A549 treated with RU486 at 1 μM for 4 hours (cell line): Measurements from ENCODE around the gene PP2D1. TPM values are rescaled to one million over a fixed set of nuclear protein-coding genes. Genes with fewer than 3 reads are reported as not detected.

Source experiments
- total RNA-seq: library from RNA; stranded (reverse); fragments of 200-300 nt; extraction: Qiagen RNA extraction; gene quantifications from 5 replicates; pipeline ENCODE4 v1.2.3, GENCODE V29; 2022; ENCODE audit warnings: low read depth

Gene PP2D1
- not detected in 5 replicates for total RNA-seq

DNA sequence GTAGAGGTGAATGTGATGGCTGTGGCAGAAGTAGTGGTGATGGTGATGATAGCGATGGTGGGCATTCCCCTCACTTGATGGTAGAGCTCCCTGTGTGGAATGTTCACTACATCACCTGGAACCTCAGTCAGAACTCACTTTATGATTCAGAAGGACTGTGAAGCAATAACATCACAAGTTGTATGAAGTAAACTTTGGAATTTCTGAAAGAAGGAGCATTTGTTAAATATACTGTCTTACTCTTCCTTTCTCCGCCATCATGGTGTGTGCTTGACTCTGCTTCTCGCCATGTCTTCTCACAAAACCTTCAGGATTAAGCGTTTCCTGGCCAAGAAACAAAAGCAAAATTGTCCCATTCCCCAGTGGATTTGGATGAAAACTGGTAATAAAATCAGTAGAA is at the start of gene PP2D1:
TSS of gene PP2D1 (minus strand) at position 101 of the 400 bp plus-strand sequence. CDS start 192 bp downstream, outside the sequence.

DNA sequence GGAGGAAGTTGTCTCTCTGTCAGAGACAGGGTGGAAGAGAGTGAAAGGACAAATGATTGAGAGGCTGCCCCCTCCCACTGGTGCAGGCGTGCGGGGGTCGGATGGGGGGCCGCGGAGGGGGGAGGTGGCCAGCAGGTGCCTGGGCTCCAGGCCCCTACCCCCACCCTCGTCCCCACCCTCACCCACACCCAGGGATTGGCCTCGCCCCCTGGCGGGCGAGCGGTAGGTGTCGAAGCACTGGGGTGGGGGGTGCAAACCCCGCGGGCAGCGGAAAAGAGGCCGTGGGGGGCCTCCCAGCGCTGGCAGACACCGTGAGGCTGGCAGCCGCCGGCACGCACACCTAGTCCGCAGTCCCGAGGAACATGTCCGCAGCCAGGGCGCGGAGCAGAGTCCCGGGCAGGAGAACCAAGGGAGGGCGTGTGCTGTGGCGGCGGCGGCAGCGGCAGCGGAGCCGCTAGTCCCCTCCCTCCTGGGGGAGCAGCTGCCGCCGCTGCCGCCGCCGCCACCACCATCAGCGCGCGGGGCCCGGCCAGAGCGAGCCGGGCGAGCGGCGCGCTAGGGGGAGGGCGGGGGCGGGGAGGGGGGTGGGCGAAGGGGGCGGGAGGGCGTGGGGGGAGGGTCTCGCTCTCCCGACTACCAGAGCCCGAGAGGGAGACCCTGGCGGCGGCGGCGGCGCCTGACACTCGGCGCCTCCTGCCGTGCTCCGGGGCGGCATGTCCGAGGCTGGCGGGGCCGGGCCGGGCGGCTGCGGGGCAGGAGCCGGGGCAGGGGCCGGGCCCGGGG is 27.9 kb upstream of the PP2D1 start, which contains the start of gene KAT2B:
TSS of gene KAT2B (plus strand) at position 682 of the 783 bp plus-strand sequence. CDS start at position 714, 32 bp downstream.

GRCh38 chr3:19946832-19947548 is 65.1 kb downstream of the PP2D1 start, which contains the start of gene RAB5A:
Gene RAB5A, plus strand, starts transcription at chr3:19947097. Its CDS starts 3,802 bp downstream, at chr3:19950899.

Other genes starting within 250 kb of the PP2D1 start
- gene EFHB, start 78.0 kb downstream of the PP2D1 start, total RNA-seq = 0.29 to 1.2 TPM (median 0.51 TPM) in 5 replicates
- gene RAB5A, start 65.2 kb downstream of the PP2D1 start, total RNA-seq = 38.4 to 59.3 TPM (median 44.6 TPM) in 5 replicates
- gene KAT2B, start 28.2 kb upstream of the PP2D1 start, total RNA-seq = 4.8 to 5.9 TPM (median 5.6 TPM) in 5 replicates
- 12.0 to 19.5 TPM (median 15.9 TPM) in 5 replicates for gene SGO1, start 173.9 kb upstream of the PP2D1 start, total RNA-seq